ENCODE data around the gene UBXN7.
"Not testable (repeated sequence)": the region's sequence is repeated elsewhere in the genome, so short reads cannot be mapped to it uniquely, and the experiment has no call there.

The UBXN7 gene

DNA sequence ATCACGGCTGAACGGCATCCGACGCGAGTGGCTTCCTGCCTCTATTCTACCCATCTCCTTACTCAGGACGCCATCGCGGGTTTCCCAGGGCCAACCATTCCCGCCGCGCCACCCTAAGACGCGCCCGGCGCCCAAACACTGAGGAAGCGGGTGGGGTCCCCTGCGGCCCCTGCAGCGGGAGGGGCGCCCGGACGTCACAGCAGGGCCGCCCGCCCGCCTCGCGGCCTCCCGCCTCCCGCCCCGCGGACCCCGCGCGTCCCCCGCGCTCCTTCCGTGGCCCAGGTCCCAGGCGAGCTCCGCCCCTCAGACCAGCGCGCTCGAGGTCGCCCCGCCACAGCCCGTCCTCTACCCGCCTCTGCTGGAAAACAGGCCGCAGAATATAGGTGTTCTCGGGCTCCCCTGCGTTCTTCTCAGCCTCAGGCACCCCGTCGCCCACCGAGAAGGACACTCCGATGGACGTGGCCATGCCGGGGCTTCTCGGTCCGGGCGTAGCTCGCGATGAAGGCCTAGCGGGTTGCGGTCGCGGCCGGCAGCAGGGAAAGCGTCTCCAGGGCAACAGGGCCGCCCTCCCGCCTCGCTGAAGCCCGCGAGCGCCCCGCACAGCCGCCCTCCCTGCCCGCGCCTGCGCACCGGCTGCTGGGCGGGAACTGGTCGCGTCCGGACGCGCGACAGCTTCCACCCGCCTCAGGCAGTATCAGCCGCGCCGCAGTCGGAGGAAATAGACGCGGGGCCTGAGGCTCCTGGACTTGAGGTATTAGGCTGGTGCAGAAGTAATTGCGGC, 114.3 kb downstream of the UBXN7 start, which contains the start of gene DYNLT2B:
Gene DYNLT2B, minus strand, starts transcription at position 554 of the 781 bp plus-strand sequence. Its CDS starts 88 bp downstream, at position 466.
- DNase-seq (ENCODE audit: low spot score), result peak; percentile 99

DNA sequence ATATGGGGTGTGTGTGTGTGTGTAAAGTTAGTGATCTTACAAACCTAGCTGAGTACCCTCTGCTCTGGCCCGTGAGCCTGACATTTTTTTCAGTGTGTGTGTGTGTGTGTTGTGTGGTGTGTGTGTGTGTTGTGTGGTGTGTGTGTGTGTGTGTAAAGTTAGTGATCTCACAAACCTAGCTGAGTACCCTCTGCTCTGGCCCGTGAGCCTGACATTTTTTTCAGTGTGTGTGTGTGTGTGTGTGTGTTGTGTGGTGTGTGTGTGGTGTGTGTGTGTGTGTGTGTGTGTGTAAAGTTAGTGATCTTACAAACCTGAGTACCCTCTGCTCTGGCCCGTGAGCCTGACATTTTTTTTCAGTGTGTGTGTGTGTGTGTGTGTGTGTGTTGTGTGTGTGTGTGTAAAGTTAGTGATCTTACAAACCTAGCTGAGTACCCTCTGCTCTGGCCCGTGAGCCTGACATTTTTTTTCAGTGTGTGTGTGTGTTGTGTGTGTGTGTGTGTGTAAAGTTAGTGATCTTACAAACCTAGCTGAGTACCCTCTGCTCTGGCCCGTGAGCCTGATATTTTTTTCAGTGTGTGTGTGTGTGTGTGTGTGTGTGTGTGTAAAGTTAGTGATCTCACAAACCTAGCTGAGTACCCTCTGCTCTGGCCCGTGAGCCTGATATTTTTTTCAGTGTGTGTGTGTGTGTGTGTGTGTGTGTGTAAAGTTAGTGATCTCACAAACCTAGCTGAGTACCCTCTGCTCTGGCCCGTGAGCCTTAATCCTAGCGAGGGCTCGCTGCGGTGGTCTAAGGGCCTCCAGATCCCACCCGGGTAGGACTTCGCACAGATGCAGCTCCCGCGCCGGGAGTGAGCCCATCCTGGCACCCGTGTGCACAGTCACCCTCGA, 115.2 kb downstream of the UBXN7 start:
- not testable (repeated sequence) for DNase-seq (ENCODE audit: low spot score)

DNA sequence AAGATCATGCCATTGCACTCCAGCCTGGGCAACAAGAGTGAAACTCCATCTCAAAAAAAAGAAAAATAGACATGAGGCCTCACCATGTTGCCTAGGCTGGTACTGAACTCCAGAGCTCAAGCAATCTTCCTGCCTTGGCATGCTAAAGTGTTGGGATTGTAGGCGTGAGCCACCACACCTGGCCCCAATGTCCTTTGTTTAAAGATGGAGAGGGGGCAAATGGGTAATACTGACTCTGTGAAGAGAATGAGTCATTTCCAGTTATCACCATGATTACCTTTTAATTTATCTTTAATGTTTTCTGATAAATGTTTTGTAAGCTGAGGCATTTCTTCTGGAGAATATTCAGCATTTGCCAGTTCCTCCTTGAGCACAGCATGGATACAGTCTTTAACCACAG, 116.4 kb downstream of the UBXN7 start:
- DNase-seq (ENCODE audit: low spot score), result no peak

DNA sequence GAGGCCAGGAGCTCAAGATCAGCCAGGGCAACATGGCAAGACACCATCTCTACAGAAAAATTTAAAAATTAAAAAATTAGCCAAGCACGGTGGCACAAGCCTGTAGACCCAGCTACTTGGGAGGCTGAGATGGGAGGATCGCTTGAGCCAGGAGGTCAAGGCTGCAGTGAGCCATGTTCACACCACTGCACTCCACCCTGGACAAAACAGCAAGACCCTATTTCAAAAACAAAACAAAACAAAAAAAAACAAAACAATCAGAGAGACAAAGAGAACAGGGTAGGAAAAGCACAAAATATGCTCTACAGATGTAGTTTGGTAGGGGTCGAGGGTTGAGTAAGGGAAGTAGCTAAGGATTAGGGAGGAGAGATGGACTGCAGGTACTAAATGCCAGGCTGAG, 117.6 kb downstream of the UBXN7 start:
- no peak for DNase-seq (ENCODE audit: low spot score)

DNA sequence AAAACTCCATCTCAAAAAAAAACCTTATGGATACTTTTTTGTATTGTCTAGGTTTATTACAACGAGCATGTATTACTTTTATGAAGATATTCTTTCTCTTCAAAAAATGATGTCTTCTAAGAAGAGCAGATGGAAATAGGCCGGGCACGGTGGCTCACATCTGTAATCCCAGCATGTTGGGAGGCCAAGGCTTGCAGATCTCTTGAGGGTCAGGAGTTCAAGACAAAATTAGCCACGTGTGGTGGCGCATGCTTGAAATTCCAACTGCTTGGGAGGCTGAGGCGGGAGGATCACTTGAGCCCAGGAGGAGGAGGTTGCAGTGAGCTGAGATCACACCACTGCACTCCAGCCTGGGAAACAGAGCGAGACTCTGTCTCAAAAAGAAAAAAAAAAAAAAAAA, 118.1 kb downstream of the UBXN7 start:
- not testable (repeated sequence) for DNase-seq (ENCODE audit: low spot score)

DNA sequence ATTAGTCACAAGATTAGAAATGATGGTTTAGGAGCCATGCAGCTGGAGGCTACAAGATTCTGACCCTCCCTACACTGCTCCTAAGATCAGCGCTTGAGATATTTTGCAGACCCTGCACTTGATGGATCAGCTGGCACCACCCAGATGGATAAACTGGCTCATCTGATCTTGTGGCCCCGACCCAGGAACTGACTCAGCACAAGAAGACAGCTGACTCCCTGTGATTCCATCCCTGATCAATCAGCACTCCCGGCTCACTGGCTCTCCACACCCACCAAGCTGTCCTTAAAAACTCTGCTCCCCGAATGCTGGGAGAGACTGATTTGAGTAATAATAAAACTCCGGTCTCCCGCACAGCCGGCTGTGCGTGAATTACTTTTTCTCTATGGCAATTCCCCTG, 129.3 kb downstream of the UBXN7 start:
- not testable (repeated sequence) for DNase-seq (ENCODE audit: low spot score)

DNA sequence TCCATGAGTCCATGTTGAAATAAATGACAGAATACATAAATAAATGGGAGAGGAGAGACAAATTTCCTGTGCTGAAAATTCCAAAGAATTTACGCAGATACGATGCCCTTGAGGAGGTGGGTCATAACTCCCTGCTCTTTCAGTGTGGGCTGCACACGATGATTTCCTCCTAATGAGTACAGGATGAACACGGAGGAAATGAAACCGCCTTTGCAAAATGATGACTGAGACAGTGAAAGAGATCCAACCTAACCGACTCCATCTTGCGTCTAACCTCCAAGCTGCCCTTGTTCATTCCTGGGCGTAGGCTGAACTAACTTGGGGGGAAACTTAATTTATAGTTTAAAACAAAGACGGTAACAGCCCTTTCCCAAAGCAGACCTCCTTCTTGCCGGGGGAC, 129.7 kb downstream of the UBXN7 start:
- not testable (repeated sequence) for DNase-seq (ENCODE audit: low spot score)

DNA sequence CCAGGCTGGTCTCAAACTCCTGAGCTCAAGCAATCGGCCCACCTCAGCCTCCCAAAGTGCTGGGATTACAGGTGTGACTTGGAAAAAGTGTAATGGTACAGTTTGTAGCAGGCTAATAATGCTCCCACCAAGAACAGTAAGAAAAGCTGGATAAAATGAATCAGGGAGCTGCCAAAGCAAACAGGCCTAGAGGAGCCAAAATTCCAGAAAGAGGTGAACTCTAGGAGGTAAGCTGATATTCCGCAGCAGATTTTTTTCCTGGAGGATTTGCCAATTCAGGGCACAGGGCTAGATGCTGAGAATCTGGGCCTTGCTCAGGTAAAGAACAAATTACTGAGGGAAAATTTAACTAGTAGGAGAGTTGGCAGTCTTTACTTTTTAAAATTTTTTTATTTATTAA, 133.7 kb downstream of the UBXN7 start:
- no peak for DNase-seq (ENCODE audit: low spot score)
